Prostate gland (tissue), 2 donors: ENCODE results near the gene MYH15.

ENCODE experiments used
- POLR2A ChIP-seq: fragments of 450-650 bp; IDR thresholded peaks from one replicate; pipeline ENCODE4 v1.6.1; 2016; ENCODE audit warnings: antibody characterized with exemption, mild to moderate bottlenecking
- POLR2AphosphoS5 ChIP-seq: sonication (generic); formaldehyde crosslinking; IDR thresholded peaks from one replicate; pipeline ENCODE4 v1.6.1; 2017; ENCODE audit warnings: antibody characterized with exemption
- TF ChIP-seq, protein P1 (sequence below), 4 experiments: fragments of 200-600 bp in 2 of 4; fragments of 450-650 bp in 2 of 4; sonication (generic) in 2 of 4; IDR thresholded peaks; 1 replicate in 3 of 4; 2 replicates in 1 of 4; pipeline ENCODE4 v1.5.1; 2016 to 2019; ENCODE audit warnings: antibody characterized with exemption in 4 of 4, mild to moderate bottlenecking in 2 of 4, moderate library complexity in 2 of 4

DNA sequence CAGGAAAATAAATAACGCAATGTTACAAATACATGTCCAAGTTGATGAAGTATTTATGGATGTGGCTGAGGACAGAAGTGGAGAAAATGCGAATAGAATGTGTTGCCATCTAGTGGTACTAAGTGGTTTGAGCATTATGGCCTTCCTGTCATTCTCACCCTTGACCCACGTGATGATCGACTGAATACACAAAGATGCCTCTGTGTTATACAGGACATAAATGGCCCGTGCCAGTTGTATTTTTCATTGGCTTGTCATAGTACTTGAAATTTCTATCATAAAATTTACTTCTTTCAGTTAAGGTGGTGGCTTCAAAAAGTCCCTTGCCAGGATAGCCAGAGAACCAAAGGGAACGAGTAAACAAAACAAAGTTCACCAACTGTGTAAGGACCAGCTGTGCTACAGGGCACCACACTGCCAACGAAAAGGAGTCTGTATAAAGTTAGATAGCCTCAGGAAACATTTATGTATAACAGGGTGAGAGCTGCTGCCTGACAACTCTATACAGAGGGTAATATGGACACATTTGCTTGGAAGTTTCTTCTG lies 103.7 kb downstream of the MYH15 start:
- TF ChIP-seq, protein P1, sequence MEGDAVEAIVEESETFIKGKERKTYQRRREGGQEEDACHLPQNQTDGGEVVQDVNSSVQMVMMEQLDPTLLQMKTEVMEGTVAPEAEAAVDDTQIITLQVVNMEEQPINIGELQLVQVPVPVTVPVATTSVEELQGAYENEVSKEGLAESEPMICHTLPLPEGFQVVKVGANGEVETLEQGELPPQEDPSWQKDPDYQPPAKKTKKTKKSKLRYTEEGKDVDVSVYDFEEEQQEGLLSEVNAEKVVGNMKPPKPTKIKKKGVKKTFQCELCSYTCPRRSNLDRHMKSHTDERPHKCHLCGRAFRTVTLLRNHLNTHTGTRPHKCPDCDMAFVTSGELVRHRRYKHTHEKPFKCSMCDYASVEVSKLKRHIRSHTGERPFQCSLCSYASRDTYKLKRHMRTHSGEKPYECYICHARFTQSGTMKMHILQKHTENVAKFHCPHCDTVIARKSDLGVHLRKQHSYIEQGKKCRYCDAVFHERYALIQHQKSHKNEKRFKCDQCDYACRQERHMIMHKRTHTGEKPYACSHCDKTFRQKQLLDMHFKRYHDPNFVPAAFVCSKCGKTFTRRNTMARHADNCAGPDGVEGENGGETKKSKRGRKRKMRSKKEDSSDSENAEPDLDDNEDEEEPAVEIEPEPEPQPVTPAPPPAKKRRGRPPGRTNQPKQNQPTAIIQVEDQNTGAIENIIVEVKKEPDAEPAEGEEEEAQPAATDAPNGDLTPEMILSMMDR (IDR thresholded peaks at IDR 0.05): peak in 3 of 4 experiments; percentile 75 to 91 (median 87)
- TF ChIP-seq POLR2A (no peak), POLR2AphosphoS5 (peak; percentile 83)
